Natural killer cell (primary cell): Measurements from ENCODE around the gene KIRREL3. TPM values are rescaled to one million over a fixed set of nuclear protein-coding genes. Genes with fewer than 3 reads are reported as not detected.

Experiments used
- ATAC-seq, 3 donors: fragments of 150-1000 bp in 2 of 3; fragments of 200-7000 bp in 1 of 3; cut with Tn5 transposase; 1 replicate in 1 of 3; 2 replicates in 2 of 3; pipeline ENCODE4 v1.10.0; 2021; ENCODE audit warnings: mild to moderate bottlenecking in 2 of 3, moderate library complexity in 2 of 3
- DNase-seq, 2 donors: peaks; one replicate each; pipeline versions ENCODE4 v3.0.0 to v3.0.0-alpha.2; 2013 to 2021; ENCODE audit warnings: mixed read lengths in 1 of 2
- H3K27ac ChIP-seq: one replicate; pipeline ENCODE4 v1.5.1; 2013; ENCODE audit warnings: mild to moderate bottlenecking, low read length
- H3K27me3 ChIP-seq: one replicate; pipeline ENCODE4 v1.6.1; 2013; ENCODE audit warnings: low read length; ENCODE audit not compliant: control insufficient read depth, insufficient read depth
- H3K36me3 ChIP-seq: one replicate; pipeline ENCODE4 v1.6.1; 2013; ENCODE audit warnings: low read length; ENCODE audit not compliant: control insufficient read depth, insufficient read depth
- H3K4me1 ChIP-seq: one replicate; pipeline ENCODE4 v1.6.1; 2013; ENCODE audit warnings: low read length; ENCODE audit not compliant: control insufficient read depth, insufficient read depth
- H3K4me3 ChIP-seq: one replicate; pipeline ENCODE4 v1.5.1; 2013; ENCODE audit warnings: low read length
- H3K9me3 ChIP-seq: one replicate; pipeline ENCODE4 v1.6.1; 2013; ENCODE audit warnings: low read length; ENCODE audit not compliant: control insufficient read depth, insufficient read depth
- H3K27ac Mint-ChIP-seq, 2 donors: one replicate each; pipeline ENCODE4 v1.8.0; 2022; ENCODE audit warnings: mild to moderate bottlenecking in 2 of 2, mixed read lengths in 2 of 2, moderate library complexity in 1 of 2
- H3K27me3 Mint-ChIP-seq, 2 donors: one replicate each; pipeline ENCODE4 v1.8.0; 2022; ENCODE audit warnings: low read depth in 2 of 2, mixed read lengths in 2 of 2
- H3K36me3 Mint-ChIP-seq: one replicate; pipeline ENCODE4 v1.8.0; 2022; ENCODE audit warnings: mixed read lengths
- H3K4me1 Mint-ChIP-seq, 2 donors: one replicate each; pipeline ENCODE4 v1.8.0; 2022; ENCODE audit warnings: mixed read lengths in 2 of 2
- H3K4me3 Mint-ChIP-seq: one replicate; pipeline ENCODE4 v1.8.0; 2022; ENCODE audit warnings: mild to moderate bottlenecking, moderate library complexity, mixed read lengths
- H3K9me3 Mint-ChIP-seq, 2 donors: one replicate each; pipeline ENCODE4 v1.8.0; 2022; ENCODE audit warnings: mixed read lengths in 2 of 2
- CTCF ChIP-seq: fragments of 200-600 bp; IDR thresholded peaks from one replicate; pipeline ENCODE4 v1.8.0; 2022; ENCODE audit warnings: antibody characterized with exemption
- WGBS: methylation state at CpG from one replicate; pipeline ENCODE4 v1.1.7; 2013; ENCODE audit warnings: missing lambda C conversion rate; ENCODE audit not compliant: insufficient coverage; 5-methylcytosine and 5-hydroxymethylcytosine counted together
- intact Hi-C: fragments of 100-400 bp; cut with micrococcal nuclease; formaldehyde crosslinking; loops from one replicate; pipeline ENCODE4 v1.14.2; 2022
- total RNA-seq, 4 donors: library from RNA; stranded (reverse); fragments of 120-200 nt in 1 of 4; gene quantifications; one replicate each; pipeline versions ENCODE4 v1.2.3 to v1.2.4, GENCODE V29; 2013 to 2022

Gene KIRREL3
- total RNA-seq, 3 donors from 2014 or later (not counting 1 experiment from before 2014, with no cell fraction given), result not detected

DNA sequence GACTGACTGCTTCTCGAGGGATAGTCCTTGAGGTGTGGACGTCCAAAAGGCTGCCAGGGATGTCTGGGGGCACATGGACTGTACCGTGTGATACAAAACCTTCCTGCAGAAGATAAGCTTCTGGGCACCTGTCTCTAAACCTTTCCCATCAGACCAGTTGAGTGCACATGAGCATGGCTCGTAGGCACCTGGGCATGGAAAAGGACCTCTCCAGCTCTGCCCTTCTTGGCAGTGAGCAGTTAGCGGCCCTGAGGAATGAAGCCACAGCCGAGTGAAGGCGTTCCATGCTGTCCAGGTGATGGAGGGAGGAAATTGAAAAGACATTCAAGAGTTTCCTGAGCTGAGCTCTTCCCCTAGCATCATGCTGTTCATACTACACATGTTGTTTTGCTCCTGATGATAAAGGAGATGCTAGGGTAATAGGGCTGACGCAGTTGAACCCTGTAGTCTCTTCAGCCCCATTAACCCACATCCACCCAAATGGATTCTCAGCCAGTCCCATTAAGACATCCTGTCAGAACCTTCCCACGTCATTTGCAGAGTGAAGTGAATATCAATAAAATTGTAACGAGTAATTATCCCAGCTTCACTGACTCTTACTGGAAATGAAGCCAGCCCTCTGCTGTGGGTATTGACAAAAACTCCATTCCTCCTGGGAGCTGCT is 138.6 kb downstream of the KIRREL3 start:
- Histone ChIP-seq H3K4me1 (peaks cover 21% of the 10 kb centered on the region), H3K9me3 (no peaks in the 10 kb centered on the region), H3K27me3 (no peaks in the 10 kb centered on the region), H3K4me3 (no peak overlapping the region), H3K36me3 (no peaks in the 10 kb centered on the region), H3K27ac (no peak overlapping the region)
- H3K4me3 Mint-ChIP-seq, result no peak overlapping the region
- H3K4me1 Mint-ChIP-seq, result peaks cover 5 to 14% of the 10 kb centered on the region in 2 donors
- ATAC-seq, result no peak
- no peaks in the 10 kb centered on the region for H3K9me3 Mint-ChIP-seq
- H3K27me3 Mint-ChIP-seq, result peaks cover 5 to 9% of the 10 kb centered on the region in 2 donors
- DNase-seq, result no peak
- no peaks in the 10 kb centered on the region for H3K36me3 Mint-ChIP-seq
- 89% methylated on average over 10 of the region's 10 CpGs for WGBS
- intact Hi-C loops, result loop anchor here (2.0 kb wide), 1 partner anchor 145 kb away; no protein-coding TSS in a partner anchor
- TF ChIP-seq CTCF, result no peak
- no peak overlapping the region for H3K27ac Mint-ChIP-seq

DNA sequence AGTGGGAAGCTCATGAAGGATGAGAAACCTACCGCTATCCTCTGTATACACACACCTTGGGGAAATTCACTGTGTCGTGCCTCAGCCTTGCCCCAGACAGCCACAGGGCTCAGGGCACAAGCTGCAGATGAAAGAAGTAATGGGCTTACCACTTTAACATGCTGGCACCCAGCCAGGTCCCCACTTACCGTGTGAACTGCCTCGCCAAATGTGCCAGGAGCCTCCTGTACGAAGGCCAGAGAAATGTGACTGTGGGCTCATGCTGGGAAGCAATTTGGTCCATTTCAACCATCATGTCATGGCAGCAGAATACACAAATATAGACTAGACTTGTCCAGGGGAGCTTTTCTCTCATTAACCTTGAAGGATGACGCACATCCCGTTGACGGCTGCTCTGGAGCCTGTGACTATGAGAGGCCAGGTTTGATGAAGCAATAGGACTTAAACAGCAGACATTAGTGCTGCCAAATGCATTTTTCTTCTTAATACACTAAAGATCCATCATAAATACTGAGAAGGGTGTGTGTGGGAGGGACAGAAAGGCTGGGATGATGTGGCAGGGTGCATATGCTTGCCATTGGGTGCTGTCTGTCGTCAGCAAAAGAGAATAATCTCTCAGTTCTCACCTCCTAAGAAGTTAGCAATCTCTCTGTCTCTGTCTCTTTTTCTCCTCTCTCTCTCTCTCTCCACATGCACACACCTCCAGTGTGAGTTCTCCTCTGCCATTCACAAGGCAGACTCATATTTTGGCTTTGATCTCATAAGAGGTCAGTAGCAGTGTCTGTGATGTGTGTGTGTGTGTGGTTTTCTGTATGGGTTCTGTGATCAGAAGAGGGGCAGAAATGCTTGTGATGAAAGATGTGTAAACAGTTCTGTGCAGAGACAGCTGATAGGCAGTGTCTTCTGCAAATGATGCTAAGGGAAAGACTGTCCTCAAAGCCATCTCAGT is 142.4 kb downstream of the KIRREL3 start:
- ATAC-seq, result no peak
- no peak for DNase-seq
- Mint-ChIP-seq H3K4me1 (peaks cover under 1 to 9% of the 10 kb centered on the region in 2 donors), H3K36me3 (no peaks in the 10 kb centered on the region), H3K4me3 (no peak overlapping the region), H3K9me3 (no peaks in the 10 kb centered on the region), H3K27me3 (peaks cover 5 to 6% of the 10 kb centered on the region in 2 donors), H3K27ac (no peak overlapping the region)
- Histone ChIP-seq H3K4me3 (no peak overlapping the region), H3K4me1 (peaks cover 9% of the 10 kb centered on the region), H3K9me3 (no peaks in the 10 kb centered on the region), H3K27me3 (no peaks in the 10 kb centered on the region), H3K27ac (no peak overlapping the region), H3K36me3 (no peaks in the 10 kb centered on the region)
- intact Hi-C loops, result no loop called here
- TF ChIP-seq CTCF, result no peak
- 81% methylated on average over 9 of the region's 9 CpGs for WGBS

- no peak for TF ChIP-seq CTCF
- Histone ChIP-seq H3K27me3 (no peaks in the 10 kb centered on the region), H3K4me1 (no peaks in the 10 kb centered on the region), H3K36me3 (no peaks in the 10 kb centered on the region), H3K27ac (no peak overlapping the region), H3K4me3 (no peak overlapping the region), H3K9me3 (no peaks in the 10 kb centered on the region)
- ATAC-seq (no peak), DNase-seq (no peak)
- H3K4me1 Mint-ChIP-seq, result no peaks in the 10 kb centered on the region
- intact Hi-C loops, result no loop called here
- H3K27ac Mint-ChIP-seq, result no peak overlapping the region
- no peaks in the 10 kb centered on the region for H3K9me3 Mint-ChIP-seq
- no peaks in the 10 kb centered on the region for H3K36me3 Mint-ChIP-seq
- H3K27me3 Mint-ChIP-seq, result peaks cover 5 to 7% of the 10 kb centered on the region in 2 donors
- H3K4me3 Mint-ChIP-seq, result no peak overlapping the region
Measured at GRCh38 chr11:126855536-126855935, 145.0 kb downstream of the KIRREL3 start.
